RKO (cell line): ENCODE measurements around the gene ASB2.

Experiments
- DNase-seq: peaks from one replicate; pipeline ENCODE4 v3.0.0-alpha.2; 2016; ENCODE audit warnings: low spot score

The ASB2 gene

GRCh38 chr14:93950948-93951634, 25.3 kb downstream of the ASB2 start:
- DNase-seq, result no peak

GRCh38 chr14:93949511-93950075, 26.8 kb downstream of the ASB2 start:
- no peak for DNase-seq

DNA sequence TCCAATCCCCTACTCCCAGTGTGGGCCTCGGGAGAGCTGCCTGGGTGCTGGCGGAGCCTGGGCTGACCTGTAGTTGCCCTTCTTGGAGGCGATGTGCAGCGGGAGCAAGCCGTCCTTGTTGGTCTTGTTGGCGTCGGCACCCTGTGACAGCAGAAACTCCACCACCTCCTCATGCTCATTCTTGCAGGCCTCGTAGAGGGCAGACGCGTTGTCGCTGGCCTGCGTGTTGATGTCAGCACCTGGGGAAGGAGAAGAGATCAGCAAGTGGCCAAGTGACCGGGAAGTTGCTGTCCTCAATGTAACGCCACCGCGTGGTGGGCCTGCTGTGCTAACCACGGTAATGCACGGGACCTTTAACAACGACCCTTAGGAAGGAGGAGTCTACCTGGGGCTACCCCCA, 29.1 kb downstream of the ASB2 start:
- no peak for DNase-seq

GRCh38 chr14:93946541-93947090, 29.8 kb downstream of the ASB2 start:
- no peak for DNase-seq

GRCh38 chr14:93946104-93946503, 30.3 kb downstream of the ASB2 start:
- no peak for DNase-seq

GRCh38 chr14:93945070-93945399, 31.3 kb downstream of the ASB2 start:
- DNase-seq, result no peak

- DNase-seq, result no peak
Measured at GRCh38 chr14:93944348-93945069, 31.9 kb downstream of the ASB2 start.

DNA sequence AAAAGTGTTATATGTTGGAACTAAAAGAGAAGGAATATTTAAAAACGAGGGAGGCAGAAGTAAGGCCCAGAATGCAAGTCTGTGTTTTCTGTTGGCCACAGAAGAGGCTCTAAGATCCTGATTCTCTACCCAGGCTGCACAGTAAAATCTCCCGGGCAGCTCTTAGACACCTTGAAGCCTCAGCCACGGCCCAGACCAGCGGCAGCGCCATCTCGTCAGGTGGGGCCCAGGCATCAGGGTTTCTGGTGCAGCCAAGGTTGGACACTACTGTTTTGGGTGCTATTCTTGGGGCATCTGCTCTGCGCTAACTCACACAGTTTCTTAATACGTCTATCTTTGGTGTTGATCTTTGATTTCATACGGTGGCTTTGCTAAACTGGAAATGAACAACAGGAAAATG, 32.4 kb downstream of the ASB2 start:
- DNase-seq, result no peak

- DNase-seq, result no peak
Measured at GRCh38 chr14:93943052-93943451, 33.3 kb downstream of the ASB2 start.

- DNase-seq, result peak; percentile 14
Measured at GRCh38 chr14:93941293-93941910, 35.0 kb downstream of the ASB2 start.

GRCh38 chr14:93940437-93940836, 35.9 kb downstream of the ASB2 start:
- no peak for DNase-seq

DNA sequence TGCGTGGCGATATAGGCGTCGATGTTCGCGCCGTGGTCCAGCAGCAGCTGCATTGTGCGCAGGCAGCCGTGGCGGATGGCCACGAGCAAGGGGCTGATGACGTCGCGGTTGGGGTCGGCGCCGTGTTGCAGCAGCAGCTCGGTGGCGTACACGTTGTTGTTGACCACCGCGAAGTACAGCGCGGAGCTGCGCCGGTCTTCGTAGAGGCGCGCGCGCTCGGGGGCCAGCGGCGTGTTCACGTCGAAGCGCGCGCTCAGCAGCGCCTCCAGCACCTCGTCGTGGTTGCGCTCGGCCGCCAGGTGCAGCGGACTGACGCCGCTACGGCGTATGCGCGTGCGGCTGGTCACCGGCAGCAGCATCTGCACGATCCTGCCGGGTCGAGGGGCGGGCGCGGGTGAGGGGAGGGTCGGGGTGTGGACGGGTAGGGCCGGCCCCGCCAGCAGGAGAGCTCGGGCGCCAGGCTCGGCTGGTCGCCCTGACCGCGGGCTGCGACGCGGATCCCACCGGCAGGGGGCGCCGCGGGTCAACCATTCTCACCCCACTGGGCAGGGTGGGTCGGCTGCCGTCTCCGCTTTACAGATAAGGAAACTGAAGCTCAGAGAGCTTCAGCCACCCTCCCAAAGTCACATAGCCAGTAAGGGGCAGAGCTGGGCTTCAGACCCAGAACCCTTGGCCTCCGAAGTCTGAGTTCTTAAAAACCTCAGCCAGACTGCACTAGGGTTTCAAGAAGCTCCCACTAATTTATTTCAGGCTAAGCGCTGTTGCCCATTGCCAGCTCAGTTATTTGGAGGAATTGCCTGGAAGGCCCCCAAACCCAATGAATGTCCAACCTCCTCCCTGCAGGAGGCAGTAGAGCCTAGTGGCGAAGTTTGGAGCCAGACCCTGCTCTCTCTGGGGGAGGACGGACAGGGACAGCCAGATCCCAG, 36.8 kb downstream of the ASB2 start:
- DNase-seq, result no peak

DNA sequence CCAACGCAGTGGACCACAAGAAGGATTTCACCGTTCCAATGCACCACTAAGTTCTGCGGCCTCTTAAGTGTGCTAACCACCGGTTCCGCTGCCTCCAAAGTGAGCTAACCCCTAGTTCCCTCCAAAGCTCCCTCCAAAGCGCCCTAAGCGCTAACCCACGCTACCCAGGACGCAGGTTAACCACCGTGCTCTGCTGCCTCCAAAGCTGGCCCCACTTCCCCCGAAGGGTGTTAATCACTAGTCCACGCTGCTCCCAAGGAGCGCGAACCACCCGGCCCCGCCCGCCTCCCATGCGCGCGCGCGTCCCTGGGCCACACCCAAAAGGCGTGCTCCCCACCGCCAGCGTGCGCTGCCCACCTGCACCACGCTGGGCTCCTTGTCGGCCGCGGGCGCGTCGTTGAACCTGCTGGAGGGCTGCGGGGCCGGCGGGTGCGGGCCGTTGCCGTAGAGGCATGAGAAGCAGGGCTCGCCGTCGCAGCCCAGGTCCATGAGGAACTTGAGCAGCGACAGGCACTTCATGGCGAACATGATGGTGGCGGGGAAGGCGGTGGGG, 37.5 kb downstream of the ASB2 start:
- no peak for DNase-seq

- DNase-seq, result no peak
Measured at GRCh38 chr14:93937519-93937918, 38.9 kb downstream of the ASB2 start.

GRCh38 chr14:93936926-93937325, 39.4 kb downstream of the ASB2 start:
- no peak for DNase-seq

GRCh38 chr14:93936245-93936644, 40.1 kb downstream of the ASB2 start:
- DNase-seq, result peak; percentile 49

- no peak for DNase-seq
Measured at GRCh38 chr14:93935213-93935612, 41.2 kb downstream of the ASB2 start.

DNA sequence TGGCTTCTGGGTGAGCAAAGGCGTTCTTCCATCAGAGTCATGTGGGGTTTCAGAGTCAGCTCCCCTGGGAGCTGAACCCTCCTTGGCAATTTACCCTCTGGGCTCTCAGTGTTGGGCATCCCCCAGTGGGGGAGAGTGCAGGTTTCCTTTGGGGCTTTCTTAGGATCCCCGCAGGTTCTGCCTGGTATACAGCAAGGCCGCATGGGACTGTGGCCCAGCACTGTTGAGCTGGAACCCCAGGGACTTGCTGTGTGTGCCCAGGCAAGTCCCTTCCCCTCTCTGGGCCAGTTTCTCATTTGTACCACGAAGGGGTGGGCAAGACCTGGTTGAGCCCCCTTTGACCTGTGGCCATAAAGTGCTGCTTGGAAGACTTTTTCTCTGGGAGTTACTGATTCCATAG, 43.7 kb downstream of the ASB2 start:
- no peak for DNase-seq

- no peak for DNase-seq
Measured at GRCh38 chr14:93930989-93931307, 45.4 kb downstream of the ASB2 start.

- DNase-seq, result no peak
Measured at GRCh38 chr14:93930296-93930988, 45.9 kb downstream of the ASB2 start.

DNA sequence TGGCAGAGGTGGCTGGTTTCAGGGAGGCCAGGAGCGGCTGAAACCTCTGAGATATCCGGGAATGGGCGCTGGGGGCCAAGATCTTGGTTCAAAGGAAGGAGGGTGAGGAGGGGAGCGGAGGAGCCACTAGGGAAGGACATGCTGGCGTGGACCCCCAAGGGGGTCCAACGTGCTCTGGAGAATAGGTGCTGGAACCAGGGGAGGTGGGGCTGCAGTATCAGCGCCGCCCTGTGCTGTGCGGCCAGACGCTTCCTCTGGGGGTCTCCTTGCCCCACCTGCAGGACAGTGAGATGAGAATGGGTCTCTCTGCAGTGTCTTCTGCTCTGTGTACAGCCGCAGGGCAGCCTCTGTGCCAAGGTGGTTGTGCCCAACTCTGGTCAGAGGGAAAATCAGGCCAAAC, 46.7 kb downstream of the ASB2 start:
- DNase-seq, result no peak
